HG02588 (cell line): ENCODE results near the gene FOXO1.

Source experiments
- ATAC-seq: cut with Tn5 transposase; IDR thresholded peaks from one replicate; pipeline ENCODE4 v1.9.1; 2021; ENCODE audit warnings: mild to moderate bottlenecking, moderate library complexity; ENCODE audit not compliant: unreplicated experiment

Gene FOXO1

GRCh38 chr13:40552895-40553294, 113.5 kb downstream of the FOXO1 start:
- ATAC-seq, result no peak

- ATAC-seq, result no peak
Measured at GRCh38 chr13:40550130-40550529, 116.3 kb downstream of the FOXO1 start.

GRCh38 chr13:40549500-40550094, 116.8 kb downstream of the FOXO1 start:
- ATAC-seq, result no peak

- no peak for ATAC-seq
Measured at GRCh38 chr13:40547591-40548315, 118.7 kb downstream of the FOXO1 start.

GRCh38 chr13:40546047-40546446, 120.4 kb downstream of the FOXO1 start:
- no peak for ATAC-seq

GRCh38 chr13:40540328-40541044, 126.0 kb downstream of the FOXO1 start:
- no peak for ATAC-seq

- ATAC-seq, result no peak
Measured at GRCh38 chr13:40539576-40540327, 126.7 kb downstream of the FOXO1 start.

- no peak for ATAC-seq
Measured at GRCh38 chr13:40537146-40537895, 129.1 kb downstream of the FOXO1 start.

- ATAC-seq, result no peak
Measured at GRCh38 chr13:40536443-40537113, 129.9 kb downstream of the FOXO1 start.

- ATAC-seq, result no peak
Measured at GRCh38 chr13:40535345-40535836, 131.1 kb downstream of the FOXO1 start.

- ATAC-seq, result no peak
Measured at GRCh38 chr13:40534456-40534855, 132.0 kb downstream of the FOXO1 start.

- ATAC-seq, result no peak
Measured at GRCh38 chr13:40533072-40533471, 133.4 kb downstream of the FOXO1 start.

GRCh38 chr13:40530961-40531360, 135.5 kb downstream of the FOXO1 start:
- ATAC-seq, result no peak

- ATAC-seq, result no peak
Measured at GRCh38 chr13:40528881-40529280, 137.6 kb downstream of the FOXO1 start.

GRCh38 chr13:40527914-40528313, 138.5 kb downstream of the FOXO1 start:
- ATAC-seq, result no peak

GRCh38 chr13:40522282-40522681, 144.2 kb downstream of the FOXO1 start:
- no peak for ATAC-seq

GRCh38 chr13:40520916-40521315, 145.5 kb downstream of the FOXO1 start:
- ATAC-seq, result no peak

GRCh38 chr13:40519637-40520036, 146.8 kb downstream of the FOXO1 start:
- no peak for ATAC-seq

GRCh38 chr13:40518481-40518882, 148.0 kb downstream of the FOXO1 start:
- no peak for ATAC-seq
